ENCODE data around the gene GP1BB. TPM values are rescaled to one million over a fixed set of nuclear protein-coding genes. Genes with fewer than 3 reads are reported as not detected.

Gene GP1BB
- total and polyA plus RNA-seq, 2 experiments from 2014 or later = 80.9 to 89.4 TPM

DNA sequence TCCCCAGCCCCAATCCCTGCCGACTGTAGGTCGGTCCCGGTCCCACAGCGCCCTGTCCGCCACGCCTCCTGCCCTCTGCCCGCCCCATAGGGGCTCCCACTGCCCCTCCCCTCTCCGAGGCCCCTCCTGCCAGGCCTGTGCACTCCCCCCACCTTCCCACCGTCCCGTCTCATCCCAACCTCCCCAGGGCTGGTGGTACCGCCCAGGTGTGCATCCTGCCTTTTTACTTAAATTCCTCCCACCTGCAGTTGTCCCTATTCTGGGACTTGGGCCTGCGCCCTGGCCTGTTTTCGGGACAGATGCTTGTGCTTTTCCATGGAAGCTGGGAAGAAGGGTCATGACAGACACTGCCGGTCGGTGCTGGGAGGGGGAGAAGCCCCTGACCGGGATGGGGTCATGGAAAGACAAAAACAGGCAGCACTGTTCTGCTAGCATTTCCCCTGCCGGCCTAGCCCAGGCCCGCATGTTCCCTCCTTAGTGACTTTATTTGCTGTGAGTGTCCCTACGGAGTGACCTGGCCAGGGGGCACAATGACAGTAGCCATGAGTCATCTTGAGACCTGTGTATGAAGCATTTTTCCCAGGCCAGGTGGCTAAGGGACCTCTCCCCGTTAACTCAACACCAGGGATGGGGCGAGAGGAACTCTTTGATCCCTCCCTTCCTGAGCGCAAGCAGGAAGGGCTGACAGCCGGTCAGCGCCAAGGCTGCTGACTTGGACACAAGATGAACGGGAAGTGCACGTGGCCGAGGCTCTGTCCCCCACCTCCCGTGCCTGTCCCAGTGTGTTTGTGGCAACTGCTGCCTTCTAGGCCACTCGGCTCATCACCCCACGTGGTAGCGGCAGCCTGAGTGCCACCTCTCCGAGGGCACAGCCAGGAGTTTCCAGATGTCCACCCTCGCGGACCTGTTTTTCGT lies 44.3 kb downstream of the GP1BB start:
- Histone ChIP-seq H3K4me1 (ENCODE audit: low read depth) (no peaks in the 10 kb centered on the region), H3K4me3 (no peak overlapping the region), H3K27me3 (peaks cover 100% of the 10 kb centered on the region), H3K27ac (no peak overlapping the region), H3K9me3 (ENCODE audit: low read depth) (no peaks in the 10 kb centered on the region), H3K36me3 (no peaks in the 10 kb centered on the region)
- DNase-seq (ENCODE audit: low read depth in 1 of 2, low spot score in 1 of 2) = no peak
- TF ChIP-seq CTCF (IDR thresholded peaks at IDR 0.05; ENCODE audit: low read depth, low read length) = no peak

- no peak overlapping the region for H3K4me3 ChIP-seq
- peaks cover 2% of the 10 kb centered on the region for H3K4me1 ChIP-seq (ENCODE audit: low read depth)
- peaks cover 100% of the 10 kb centered on the region for H3K27me3 ChIP-seq
- no peak for DNase-seq (ENCODE audit: low read depth in 1 of 2, low spot score in 1 of 2)
- H3K27ac ChIP-seq = no peak overlapping the region
- no peak for TF ChIP-seq CTCF (IDR thresholded peaks at IDR 0.05; ENCODE audit: low read depth, low read length)
- no peaks in the 10 kb centered on the region for H3K9me3 ChIP-seq (ENCODE audit: low read depth)
- H3K36me3 ChIP-seq = no peaks in the 10 kb centered on the region
Observed at GRCh38 chr22:19769393-19769715, 46.0 kb downstream of the GP1BB start.

DNA sequence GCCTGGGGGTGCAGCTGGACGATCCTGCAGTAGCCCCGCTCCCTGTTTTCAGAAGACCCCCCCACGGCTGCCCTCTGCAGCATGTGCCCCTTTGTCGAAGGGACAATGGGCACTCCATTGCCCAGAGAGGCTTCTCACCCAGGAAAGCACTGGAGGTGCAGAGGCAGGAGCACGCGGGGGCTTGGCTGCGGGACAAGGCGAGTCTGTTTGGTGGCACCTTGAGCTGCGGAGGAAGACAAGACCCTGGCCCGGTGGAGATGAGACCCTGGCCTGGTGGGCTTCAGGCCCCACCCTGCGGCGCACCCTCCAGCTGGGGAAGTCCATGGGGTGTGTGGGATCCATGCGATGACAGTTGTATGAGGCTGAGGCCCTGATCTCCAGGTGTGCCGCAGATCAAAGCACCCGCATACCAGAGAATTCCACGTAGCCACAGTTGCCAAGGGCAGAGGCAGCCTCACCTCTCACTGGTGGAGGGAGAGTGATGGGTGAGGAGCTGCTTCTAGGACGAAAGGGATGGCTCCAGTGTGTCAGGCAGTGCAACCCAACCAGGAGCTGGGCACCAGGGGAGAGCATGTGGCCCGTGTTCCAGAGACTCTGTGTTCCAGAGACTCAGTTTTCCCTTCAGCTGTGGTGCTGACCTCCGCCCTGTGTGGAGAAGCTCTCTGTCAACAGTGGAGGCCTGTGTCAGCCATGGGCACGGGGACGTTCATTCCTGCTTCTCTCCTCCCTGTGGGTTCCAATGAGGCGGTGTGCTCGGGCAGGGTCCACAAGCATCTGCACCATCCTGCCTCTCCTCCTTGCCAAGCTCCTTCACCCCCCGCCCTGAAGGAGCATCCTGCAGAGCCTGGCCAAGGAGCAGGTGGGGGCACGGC lies 47.2 kb downstream of the GP1BB start:
- H3K27ac ChIP-seq = no peak overlapping the region
- H3K36me3 ChIP-seq = no peaks in the 10 kb centered on the region
- DNase-seq (ENCODE audit: low read depth in 1 of 2, low spot score in 1 of 2) = no peak
- no peaks in the 10 kb centered on the region for H3K9me3 ChIP-seq (ENCODE audit: low read depth)
- TF ChIP-seq CTCF (IDR thresholded peaks at IDR 0.05; ENCODE audit: low read depth, low read length) = no peak
- H3K4me3 ChIP-seq = no peak overlapping the region
- H3K4me1 ChIP-seq (ENCODE audit: low read depth) = peaks cover 2% of the 10 kb centered on the region
- H3K27me3 ChIP-seq = peaks cover 96% of the 10 kb centered on the region

GRCh38 chr22:19772422-19772672 lies 49.0 kb downstream of the GP1BB start:
- DNase-seq (ENCODE audit: low read depth in 1 of 2, low spot score in 1 of 2) = no peak
- no peak overlapping the region for H3K27ac ChIP-seq
- peaks cover 2% of the 10 kb centered on the region for H3K4me1 ChIP-seq (ENCODE audit: low read depth)
- no peak for TF ChIP-seq CTCF (IDR thresholded peaks at IDR 0.05; ENCODE audit: low read depth, low read length)
- no peaks in the 10 kb centered on the region for H3K36me3 ChIP-seq
- no peaks in the 10 kb centered on the region for H3K9me3 ChIP-seq (ENCODE audit: low read depth)
- H3K4me3 ChIP-seq = no peak overlapping the region
- H3K27me3 ChIP-seq = peaks cover 81% of the 10 kb centered on the region

- no peaks in the 10 kb centered on the region for H3K36me3 ChIP-seq
- no peak overlapping the region for H3K4me3 ChIP-seq
- no peak for DNase-seq (ENCODE audit: low read depth in 1 of 2, low spot score in 1 of 2)
- no peak overlapping the region for H3K27ac ChIP-seq
- no peak for TF ChIP-seq CTCF (IDR thresholded peaks at IDR 0.05; ENCODE audit: low read depth, low read length)
- peaks cover 78% of the 10 kb centered on the region for H3K27me3 ChIP-seq
- peaks cover 2% of the 10 kb centered on the region for H3K4me1 ChIP-seq (ENCODE audit: low read depth)
- H3K9me3 ChIP-seq (ENCODE audit: low read depth) = no peaks in the 10 kb centered on the region
Observed at GRCh38 chr22:19772673-19773469, 49.5 kb downstream of the GP1BB start.
